ENCODE measurements around the gene SYT15B.
"Not testable (repeated sequence)": the region's sequence is repeated elsewhere in the genome, so short reads cannot be mapped to it uniquely, and the experiment has no call there.

- TF ChIP-seq YY1 (IDR thresholded peaks at IDR 0.05; ENCODE audit: insufficient read depth, insufficient read length); ZNF274 (IDR thresholded peaks at IDR 0.05; ENCODE audit: low read depth, low read length); SUZ12 (IDR thresholded peaks at IDR 0.05; ENCODE audit: extremely low read depth, insufficient read depth, insufficient read length): not testable (repeated sequence)
Measured at GRCh38 chr10:47730911-47731310, 32.5 kb downstream of the SYT15B start.
